Measurements from ENCODE around the gene PLOD3. TPM values are rescaled to one million over a fixed set of nuclear protein-coding genes. Genes with fewer than 3 reads are reported as not detected.

PLOD3 gene
- total RNA-seq, 6 experiments from 2014 or later, result 128 to 179 (median 140) TPM

DNA sequence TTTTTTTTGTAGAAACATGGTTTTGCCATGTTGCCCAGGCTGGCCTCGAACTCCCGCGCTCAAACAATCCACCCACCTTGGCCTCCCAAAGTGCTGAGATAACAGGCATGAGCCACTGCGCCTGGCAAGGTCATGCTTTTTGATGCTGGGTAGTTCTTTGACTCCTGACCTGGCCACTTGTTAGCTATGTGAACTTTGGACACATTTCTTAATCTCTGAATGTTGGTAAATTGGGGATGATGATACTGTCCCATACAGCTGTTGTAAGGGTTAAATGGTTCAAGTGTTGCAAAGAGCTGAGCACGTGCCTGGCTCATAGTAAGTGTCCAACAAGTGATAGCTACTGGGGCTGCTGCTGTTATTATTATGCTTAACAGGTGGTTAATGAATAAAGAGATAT, 2.9 kb upstream of the PLOD3 start:
- no peak for DNase-seq
- H3K36me3 Mint-ChIP-seq (ENCODE audit: low read depth), result peaks cover 30% of the 10 kb centered on the region
- peaks cover 37% of the 10 kb centered on the region for H3K4me1 Mint-ChIP-seq (ENCODE audit: low read depth)
- no peak overlapping the region for H3K4me3 Mint-ChIP-seq
- H3K27ac Mint-ChIP-seq, result no peak overlapping the region
- H3K9me3 Mint-ChIP-seq, result no peaks in the 10 kb centered on the region
- peaks cover 6% of the 10 kb centered on the region for H3K27me3 Mint-ChIP-seq (ENCODE audit: insufficient read depth)
- TF ChIP-seq, protein P1, sequence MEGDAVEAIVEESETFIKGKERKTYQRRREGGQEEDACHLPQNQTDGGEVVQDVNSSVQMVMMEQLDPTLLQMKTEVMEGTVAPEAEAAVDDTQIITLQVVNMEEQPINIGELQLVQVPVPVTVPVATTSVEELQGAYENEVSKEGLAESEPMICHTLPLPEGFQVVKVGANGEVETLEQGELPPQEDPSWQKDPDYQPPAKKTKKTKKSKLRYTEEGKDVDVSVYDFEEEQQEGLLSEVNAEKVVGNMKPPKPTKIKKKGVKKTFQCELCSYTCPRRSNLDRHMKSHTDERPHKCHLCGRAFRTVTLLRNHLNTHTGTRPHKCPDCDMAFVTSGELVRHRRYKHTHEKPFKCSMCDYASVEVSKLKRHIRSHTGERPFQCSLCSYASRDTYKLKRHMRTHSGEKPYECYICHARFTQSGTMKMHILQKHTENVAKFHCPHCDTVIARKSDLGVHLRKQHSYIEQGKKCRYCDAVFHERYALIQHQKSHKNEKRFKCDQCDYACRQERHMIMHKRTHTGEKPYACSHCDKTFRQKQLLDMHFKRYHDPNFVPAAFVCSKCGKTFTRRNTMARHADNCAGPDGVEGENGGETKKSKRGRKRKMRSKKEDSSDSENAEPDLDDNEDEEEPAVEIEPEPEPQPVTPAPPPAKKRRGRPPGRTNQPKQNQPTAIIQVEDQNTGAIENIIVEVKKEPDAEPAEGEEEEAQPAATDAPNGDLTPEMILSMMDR (IDR thresholded peaks at IDR 0.05), result no peak

DNA sequence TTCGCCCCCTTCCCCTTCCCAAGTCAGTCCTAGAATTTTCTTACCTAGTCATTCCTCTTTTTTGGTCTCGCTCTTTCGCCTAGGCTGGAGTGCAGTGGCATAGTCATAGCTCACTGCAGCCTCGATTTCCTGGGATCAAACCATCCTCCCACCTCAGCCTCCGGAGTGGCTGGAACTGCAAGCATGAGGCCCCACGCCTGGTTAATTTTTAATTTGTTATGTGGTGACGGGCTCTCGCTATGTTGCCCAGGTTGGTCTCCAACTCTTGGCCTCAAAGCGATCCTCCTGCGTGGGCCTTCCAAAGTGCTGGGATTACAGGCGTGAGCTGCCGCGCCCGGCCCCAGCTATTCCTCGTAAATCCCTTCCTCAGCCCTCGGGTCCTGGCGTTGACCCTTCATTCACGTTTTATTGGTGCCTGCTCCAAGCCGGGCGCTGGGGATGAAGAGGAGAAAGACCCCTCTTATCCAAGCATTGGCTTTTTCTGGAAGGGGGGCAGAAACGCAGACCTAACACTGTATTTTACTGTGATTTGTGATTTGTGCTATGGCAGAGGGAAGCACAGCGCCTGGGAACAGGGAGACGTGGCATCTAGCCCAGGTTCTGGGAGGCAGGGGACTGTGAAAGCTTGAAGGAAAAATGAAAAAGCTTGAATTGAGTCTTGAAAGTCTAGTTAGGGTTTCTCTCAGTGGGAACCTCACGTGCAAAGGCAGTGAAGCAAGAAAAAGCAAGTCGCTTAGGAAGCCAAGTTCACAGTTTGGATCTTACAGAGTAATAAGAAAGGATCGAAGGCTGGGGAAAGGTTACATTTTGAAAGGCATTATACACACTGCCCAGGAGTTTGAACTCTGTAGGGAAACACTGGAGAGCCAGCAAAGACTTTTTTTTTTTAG, 1.1 kb upstream of the PLOD3 start:
- TF ChIP-seq, protein P1 (IDR thresholded peaks at IDR 0.05), result no peak
- H3K36me3 Mint-ChIP-seq (ENCODE audit: low read depth), result peaks cover 15% of the 10 kb centered on the region
- no peaks in the 10 kb centered on the region for H3K9me3 Mint-ChIP-seq
- H3K4me3 Mint-ChIP-seq, result peak overlapping the region; percentile 98
- no peak for DNase-seq
- H3K4me1 Mint-ChIP-seq (ENCODE audit: low read depth), result peaks cover 41% of the 10 kb centered on the region
- H3K27me3 Mint-ChIP-seq (ENCODE audit: insufficient read depth), result peaks cover 6% of the 10 kb centered on the region
- peak overlapping the region; percentile 95 for H3K27ac Mint-ChIP-seq

DNA sequence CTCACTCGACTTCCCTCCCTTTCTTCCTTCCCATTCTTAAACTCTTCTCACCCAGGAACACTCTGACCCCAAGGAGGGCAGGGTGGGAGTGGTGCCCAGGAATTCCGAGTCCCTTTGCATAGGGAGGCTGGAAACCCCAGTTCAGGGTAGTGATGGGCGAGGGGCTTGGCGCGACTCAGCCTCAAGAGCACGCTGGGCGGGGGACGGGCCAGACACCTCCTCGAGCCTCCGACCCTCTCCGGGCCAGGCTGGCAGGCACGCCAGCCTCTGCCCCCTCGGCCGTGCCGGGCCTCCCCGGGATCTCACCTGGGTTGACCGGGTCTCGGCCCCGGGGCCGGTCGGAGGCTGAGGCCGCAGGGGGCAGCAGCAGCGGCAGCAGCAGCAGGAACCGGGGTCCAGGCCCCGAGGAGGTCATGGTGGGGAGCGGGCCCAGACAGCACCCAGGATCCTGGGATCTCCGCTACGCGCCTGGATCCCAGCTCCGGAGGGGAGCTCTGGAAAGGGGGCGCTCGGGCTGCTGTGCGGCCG, 457 bp downstream of the PLOD3 start:
- Mint-ChIP-seq H3K27me3 (ENCODE audit: insufficient read depth) (peaks cover 4% of the 10 kb centered on the region; the same call in 1 of the 2 replicates), H3K4me1 (ENCODE audit: low read depth) (peaks cover 41% of the 10 kb centered on the region), H3K27ac (peak overlapping the region; percentile 95), H3K36me3 (ENCODE audit: low read depth) (peaks cover 10% of the 10 kb centered on the region), H3K4me3 (peak overlapping the region; percentile 98), H3K9me3 (no peaks in the 10 kb centered on the region)
- DNase-seq, result no peak
- TF ChIP-seq, protein P1 (IDR thresholded peaks at IDR 0.05), result no peak

DNA sequence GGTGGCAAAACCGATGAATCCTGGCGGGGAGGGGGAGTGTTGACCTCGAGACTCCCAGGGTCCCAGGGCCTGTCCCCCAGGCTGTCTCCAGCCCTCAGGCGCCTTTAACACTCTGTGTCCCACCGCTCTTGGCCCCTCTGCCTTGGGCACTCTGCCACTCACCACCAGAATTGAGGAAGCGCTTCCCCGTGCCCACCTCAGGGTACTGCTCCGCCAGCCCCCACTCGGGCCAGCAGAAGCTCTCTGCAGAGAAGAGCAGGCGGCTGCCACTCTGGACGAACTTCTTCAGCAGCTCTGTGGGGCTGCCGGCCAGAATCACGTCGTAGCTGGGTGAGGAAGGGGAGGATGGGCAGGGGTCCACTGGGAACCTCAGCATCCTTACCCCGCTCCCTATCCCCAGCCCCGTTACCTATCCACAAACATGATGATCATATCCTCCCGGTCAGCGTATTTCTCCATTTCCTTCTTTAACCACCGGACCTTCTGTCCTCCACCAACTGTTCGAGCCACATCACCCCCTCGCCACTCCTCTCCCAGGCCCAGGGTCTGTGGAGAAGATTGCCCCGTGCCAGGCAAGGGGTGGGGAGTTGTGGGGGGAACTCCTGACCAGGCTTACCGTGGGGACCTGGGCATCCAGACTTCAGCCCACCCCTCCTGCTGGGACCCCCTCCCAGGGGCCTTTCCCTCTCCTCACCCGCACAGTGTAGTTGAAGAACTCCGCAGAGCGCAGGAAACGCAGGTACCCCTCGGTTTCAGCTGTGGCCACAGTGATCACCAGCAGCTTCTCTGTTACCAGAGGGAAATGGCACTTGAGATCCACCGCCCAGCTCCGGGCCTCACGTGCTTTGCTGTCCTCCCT, 1.2 kb downstream of the PLOD3 start:
- peaks cover 7% of the 10 kb centered on the region; the same call in 1 of the 2 replicates for H3K36me3 Mint-ChIP-seq (ENCODE audit: low read depth)
- no peak for DNase-seq
- H3K4me3 Mint-ChIP-seq, result peak overlapping the region; percentile 98
- H3K9me3 Mint-ChIP-seq, result no peaks in the 10 kb centered on the region
- TF ChIP-seq, protein P1 (IDR thresholded peaks at IDR 0.05), result no peak
- H3K4me1 Mint-ChIP-seq (ENCODE audit: low read depth), result peaks cover 41% of the 10 kb centered on the region
- peaks cover 3% of the 10 kb centered on the region; the same call in 1 of the 2 replicates for H3K27me3 Mint-ChIP-seq (ENCODE audit: insufficient read depth)
- peak overlapping the region; percentile 73 for H3K27ac Mint-ChIP-seq

GRCh38 chr7:101212014-101212413, 5.4 kb downstream of the PLOD3 start:
- H3K36me3 Mint-ChIP-seq (ENCODE audit: low read depth), result peaks cover 11% of the 10 kb centered on the region; the same call in 1 of the 2 replicates
- no peak for DNase-seq
- no peak overlapping the region for H3K27ac Mint-ChIP-seq
- H3K27me3 Mint-ChIP-seq (ENCODE audit: insufficient read depth), result peaks cover 3% of the 10 kb centered on the region; the same call in 1 of the 2 replicates
- TF ChIP-seq, protein P1 (IDR thresholded peaks at IDR 0.05), result no peak
- no peak overlapping the region for H3K4me3 Mint-ChIP-seq
- H3K4me1 Mint-ChIP-seq (ENCODE audit: low read depth), result peaks cover 20% of the 10 kb centered on the region
- H3K9me3 Mint-ChIP-seq, result no peaks in the 10 kb centered on the region
